Heart left ventricle (tissue), 16 donors: Measurements from ENCODE around the gene MRPL33. TPM values are rescaled to one million over a fixed set of nuclear protein-coding genes. Genes with fewer than 3 reads are reported as not detected.

Source experiments
- ATAC-seq, 4 donors: fragments of 200-7000 bp; cut with Tn5 transposase; one replicate each; pipeline ENCODE4 v1.9.1; 2020 to 2022; ENCODE audit warnings: moderate library complexity in 4 of 4, mild to moderate bottlenecking in 3 of 4, moderate number of reproducible peaks in 1 of 4
- DNase-seq, 5 donors: peaks; one replicate each; pipeline ENCODE4 v3.0.0-alpha.2; 2020
- H3K27ac ChIP-seq, 12 donors: fragments of 200-600 bp; sonication (generic) in 4 of 12; one replicate each; pipeline versions ENCODE4 v1.5.0 to v1.8.0; 2016 to 2022; ENCODE audit warnings: mild to moderate bottlenecking in 2 of 12
- H3K27me3 ChIP-seq, 9 donors: fragments of 200-600 bp; sonication (generic) in 2 of 9; one replicate each; pipeline versions ENCODE4 v1.5.1 to v1.8.0; 2016 to 2022; ENCODE audit warnings: mild to moderate bottlenecking in 3 of 9
- H3K36me3 ChIP-seq, 9 donors: fragments of 200-600 bp; sonication (generic) in 2 of 9; one replicate each; pipeline versions ENCODE4 v1.5.0 to v1.8.0; 2018 to 2022; ENCODE audit warnings: mild to moderate bottlenecking in 2 of 9
- H3K4me1 ChIP-seq, 12 donors: fragments of 200-600 bp; sonication (generic) in 4 of 12; one replicate each; pipeline versions ENCODE4 v1.5.0 to v1.8.0; 2016 to 2022; ENCODE audit warnings: mild to moderate bottlenecking in 3 of 12
- H3K4me3 ChIP-seq, 12 donors: fragments of 200-600 bp; sonication (generic) in 4 of 12; one replicate each; pipeline versions ENCODE4 v1.5.0 to v1.8.0; 2017 to 2022; ENCODE audit warnings: mild to moderate bottlenecking in 9 of 12, moderate library complexity in 4 of 12
- H3K9me3 ChIP-seq, 12 donors: fragments of 200-600 bp; sonication (generic) in 4 of 12; one replicate each; pipeline versions ENCODE4 v1.5.0 to v1.8.0; 2016 to 2022; ENCODE audit warnings: mild to moderate bottlenecking in 1 of 12
- CTCF ChIP-seq, 12 donors: fragments of 200-600 bp; sonication (generic) in 4 of 12; IDR thresholded peaks; one replicate each; pipeline versions ENCODE4 v1.5.0 to v1.8.0; 2018 to 2022; ENCODE audit warnings: antibody characterized with exemption in 12 of 12, mild to moderate bottlenecking in 5 of 12
- POLR2A ChIP-seq, 2 donors: fragments of 450-650 bp; IDR thresholded peaks; one replicate each; pipeline ENCODE4 v1.6.1; 2017; ENCODE audit warnings: antibody characterized with exemption in 2 of 2, mild to moderate bottlenecking in 2 of 2, moderate library complexity in 2 of 2
- WGBS, 4 donors: extraction: QIAGEN DNeasy Blood & Tissue Kit in 2 of 4; methylation state at CpG; one replicate each; pipeline versions ENCODE4 v1.1.5 to v1.1.7; 2013 to 2018; 5-methylcytosine and 5-hydroxymethylcytosine counted together
- intact Hi-C, 10 donors: fragments of 100-400 bp; cut with DNase I; formaldehyde crosslinking; loops; one replicate each; pipeline versions ENCODE4 v1.11.1 to v1.14.2; 2022
- polyA plus RNA-seq, 2 donors: library from polyadenylated mRNA; stranded (reverse); fragments of 200-250 nt; gene quantifications; one replicate each; pipeline ENCODE4 v1.2.3, GENCODE V29; 2013
- total RNA-seq, 9 donors: library from RNA; depleted of rRNA in 2 of 9; stranded (reverse); fragments of >200 nt in 2 of 9; fragmentation: NEBNext Ultra II Directional in 3 of 9; extraction: Animal tissue kit (Norgen Biotek cat#: 25700) in 3 of 9; gene quantifications; one replicate each; pipeline versions ENCODE4 v1.1.0 to v1.2.4, GENCODE V29; 2016 to 2023
- donor health status: ischemic (EF 13 %, LVEDD 7.1; RV severe dilation, severe dysfunction).
- donor health status: healthy with polysubstance abuse.
- donor health status: DM: no; HTN: yes; CAD: no.
- donor health status: DM: no; HTN: no; CAD: no.
- donor health status: ischemic (EF 25% LVEDD 6.9; RV normal size, moderate dysfunction).
- donor health status: ischemic (EF 25% LVEDD 5.7; RV mildly dilated, moderate dysfunction).
- donor health status: healthy.
- donor health status: DM: yes; HTN: yes; CAD: no.
- donor health status: ischemic (EF 35%, LVEDD 5.7; RV mildly dilated, moderate dysfunction).
- donor health status: nonischemic (EF 11% LVEDD 7.7; RV severe dilation, severe dysfunction).
- donor health status: DM: yes; HTN: yes; CAD: no.
- donor health status: PGD.
- donor health status: ischemic (EF 29% LVEDD 5.4; RV normal size, mild dysfunction).
- donor health status: nonischemic (EF 23%, LVEDD 6.1; RV moderate dilation, normal function).

MRPL33 gene
- total and polyA plus RNA-seq, 11 donors, result 163 to 901 (median 305) TPM

GRCh38 chr2:27754138-27754588 is 17.4 kb upstream of the MRPL33 start:
- peak; percentile 75 to 91 (median 82) for DNase-seq
- H3K27me3 ChIP-seq, result no peaks in the 10 kb centered on the region
- peaks cover 0 to 5% (median 0%) of the 10 kb centered on the region in 12 donors for H3K9me3 ChIP-seq
- H3K4me1 ChIP-seq, result peaks cover 0 to 32% (median 3%) of the 10 kb centered on the region in 12 donors
- H3K36me3 ChIP-seq, result no peaks in the 10 kb centered on the region
- 18 to 39% (median 30%) methylated on average over 4 of the region's 4 CpGs for WGBS, 4 donors
- TF ChIP-seq CTCF (IDR thresholded peaks at IDR 0.05) (peak; percentile 73 to 90 (median 81)), POLR2A (IDR thresholded peaks at IDR 0.05) (no peak)
- intact Hi-C loops, result loop anchor here in 8 of 10 donors (1.0 to 10.0 kb wide), 7 partner anchors 68 to 701 kb away; partner anchors contain the start of gene FOSL2 (in 2 of the 8)
- no peak overlapping the region for H3K27ac ChIP-seq
- peak; percentile 69 to 86 (median 84) for ATAC-seq
- H3K4me3 ChIP-seq, result no peak overlapping the region

DNA sequence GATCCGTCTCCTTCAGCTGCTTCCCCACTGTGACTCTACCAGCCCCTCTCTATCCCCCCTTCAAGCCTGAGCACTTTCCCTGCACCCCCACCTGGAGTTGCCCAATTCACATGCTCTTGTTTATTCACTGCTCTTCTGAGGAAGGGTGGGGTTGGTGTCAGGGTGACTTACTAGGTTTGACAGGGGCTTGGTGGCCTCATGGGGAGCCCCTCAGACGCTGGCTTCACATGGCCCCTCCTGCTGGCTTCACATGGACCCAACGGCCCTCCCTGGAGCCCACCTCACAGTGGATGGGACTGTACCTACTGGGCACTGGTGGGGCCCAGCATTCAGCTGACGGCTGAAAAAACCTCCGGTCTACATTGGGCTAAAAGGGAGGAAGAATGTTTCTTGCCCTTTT is 16.7 kb upstream of the MRPL33 start:
- H3K4me3 ChIP-seq, result no peak overlapping the region
- H3K9me3 ChIP-seq, result no peaks in the 10 kb centered on the region
- no peak for TF ChIP-seq CTCF (IDR thresholded peaks at IDR 0.05)
- ATAC-seq, result no peak
- WGBS, 4 donors, result 91 to 97% (median 94%) methylated on average over 5 of the region's 5 CpGs
- intact Hi-C loops, result loop anchor here in 9 of 10 donors (1.0 to 10.0 kb wide), 7 partner anchors 67 to 700 kb away; partner anchors contain the start of gene FOSL2 (in 2 of the 9)
- DNase-seq, result no peak
- no peaks in the 10 kb centered on the region for H3K36me3 ChIP-seq
- H3K27me3 ChIP-seq, result no peaks in the 10 kb centered on the region
- H3K27ac ChIP-seq, result no peak overlapping the region
- peaks cover 0 to 32% (median 3%) of the 10 kb centered on the region in 12 donors for H3K4me1 ChIP-seq

DNA sequence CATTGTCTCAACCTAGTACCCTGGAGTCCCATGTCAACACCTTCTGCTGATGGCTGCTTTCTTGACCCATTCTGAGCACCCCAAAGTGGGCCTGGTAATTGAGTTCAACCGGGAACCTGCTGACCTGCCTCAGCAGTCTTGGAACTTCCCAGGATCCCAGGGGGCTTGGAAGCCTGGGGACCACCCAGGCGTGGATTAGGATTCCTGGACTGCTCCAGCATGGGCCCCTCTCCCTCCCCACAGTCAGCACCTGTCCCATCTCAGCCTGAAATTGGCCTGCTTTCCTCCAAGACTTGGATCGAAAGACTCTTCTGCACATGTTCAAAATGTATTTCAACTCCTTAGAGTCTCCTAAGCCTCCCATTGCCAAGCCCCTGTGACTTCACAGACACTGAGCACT is 15.4 kb upstream of the MRPL33 start:
- DNase-seq, result no peak
- Histone ChIP-seq H3K36me3 (no peaks in the 10 kb centered on the region), H3K4me1 (peaks cover 0 to 32% (median 3%) of the 10 kb centered on the region in 12 donors), H3K27ac (peak overlapping the region in 3 of 12 donors; percentile 64 to 82 (median 67)), H3K27me3 (no peaks in the 10 kb centered on the region), H3K9me3 (no peaks in the 10 kb centered on the region), H3K4me3 (no peak overlapping the region)
- ATAC-seq, result no peak
- intact Hi-C loops, result loop anchor here in 5 of 10 donors (5.0 to 10.0 kb wide), 3 partner anchors 639 to 699 kb away; partner anchors contain the start of gene FOSL2 (in 2 of the 5)
- TF ChIP-seq CTCF (IDR thresholded peaks at IDR 0.05), result no peak
- no peak for TF ChIP-seq POLR2A (IDR thresholded peaks at IDR 0.05)
- 78 to 94% (median 90%) methylated on average over 2 to 3 of the region's 3 CpGs for WGBS, 4 donors

DNA sequence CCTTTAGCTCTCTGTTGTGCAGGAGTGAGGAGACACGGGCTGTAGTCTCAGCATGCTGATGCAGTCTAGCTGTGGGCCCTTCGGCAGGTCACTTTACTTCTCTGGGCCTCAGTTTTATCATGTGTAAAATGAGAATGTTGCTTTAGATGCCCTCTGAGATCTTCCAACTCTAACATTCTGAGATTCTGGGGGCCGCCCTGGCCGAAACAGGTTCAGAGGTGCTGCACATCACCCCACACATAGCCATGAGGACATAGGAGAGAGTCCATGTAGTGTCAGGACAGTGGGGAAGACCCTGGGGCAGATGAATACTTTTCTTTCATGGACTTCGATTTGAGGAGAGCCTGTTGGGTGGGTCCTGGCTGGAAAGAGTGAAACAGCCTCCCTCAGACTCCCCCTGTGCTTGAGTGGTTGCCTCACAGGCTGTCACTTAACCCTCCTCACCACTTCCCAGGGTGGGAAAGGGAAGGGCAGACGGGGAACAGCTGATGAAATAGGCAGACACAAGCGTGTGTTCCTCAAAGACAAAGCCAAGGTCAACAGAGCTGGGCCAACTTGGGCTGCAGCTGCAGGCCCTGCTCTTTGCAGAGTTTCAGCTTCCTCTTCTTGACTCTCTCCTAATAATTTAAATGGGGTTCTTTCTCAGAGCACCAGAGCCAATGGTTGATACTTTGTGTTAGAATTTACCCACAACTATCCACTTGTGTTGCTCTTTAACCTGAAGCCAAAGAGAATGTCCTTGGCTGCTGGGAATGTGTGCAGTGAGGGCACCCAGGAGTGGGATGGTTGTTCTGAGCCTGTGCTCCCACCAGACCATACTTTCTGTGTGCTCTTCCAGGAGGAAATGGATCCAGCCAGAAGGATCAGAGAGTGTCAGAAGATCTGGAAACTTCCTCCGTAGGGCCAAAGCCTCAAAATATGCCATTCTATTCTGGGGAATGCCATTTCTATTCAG is 14.7 kb upstream of the MRPL33 start:
- Histone ChIP-seq H3K27me3 (no peaks in the 10 kb centered on the region), H3K4me3 (no peak overlapping the region), H3K4me1 (peaks cover 0 to 32% (median 3%) of the 10 kb centered on the region in 12 donors), H3K27ac (peak overlapping the region in 5 of 12 donors; percentile 43 to 82 (median 64)), H3K36me3 (no peaks in the 10 kb centered on the region), H3K9me3 (no peaks in the 10 kb centered on the region)
- WGBS, 4 donors, result 67 to 79% (median 75%) methylated on average over 8 of the region's 8 CpGs
- intact Hi-C loops, result loop anchor here in 5 of 10 donors (5.0 to 10.0 kb wide), 3 partner anchors 638 to 698 kb away; partner anchors contain the start of gene FOSL2 (in 2 of the 5)
- TF ChIP-seq CTCF (IDR thresholded peaks at IDR 0.05), result no peak
- TF ChIP-seq POLR2A (IDR thresholded peaks at IDR 0.05), result no peak
- ATAC-seq, result peak; percentile 57 to 88 (median 81)
- peak in 4 of 5 donors; percentile 46 to 69 (median 58) for DNase-seq
